C4-2B (cell line): ENCODE results near the gene KLHL2.
"Not testable (repeated sequence)": the region's sequence is repeated elsewhere in the genome, so short reads cannot be mapped to it uniquely, and the experiment has no call there.

ENCODE experiments used
- H3K27ac ChIP-seq: fragments of 450-650 bp; 2 replicates; pipeline ENCODE4 v1.5.1; 2017
- CTCF ChIP-seq: fragments of 450-650 bp; conservative IDR thresholded peaks from 2 replicates; pipeline ENCODE4 v1.5.1; 2017; ENCODE audit warnings: mild to moderate bottlenecking
- ZFX ChIP-seq: fragments of 450-650 bp; IDR thresholded peaks from 2 replicates; pipeline ENCODE4 v1.6.1; 2017

The KLHL2 gene

GRCh38 chr4:165207431-165208220 lies at the start of gene KLHL2:
TSS of gene KLHL2 (plus strand) at chr4:165207561. CDS start at chr4:165207877, 316 bp downstream.
- peak within 1 kb of the TSS; percentile 73 for H3K27ac ChIP-seq
- TF ChIP-seq CTCF (peak; percentile 12; the same call in 1 of the 2 replicates), ZFX (peak; percentile 42; the same call in 1 of the 2 replicates)

- H3K27ac ChIP-seq = no peak overlapping the region
- no peak for TF ChIP-seq CTCF
- TF ChIP-seq ZFX = no peak
These were observed 48.6 kb upstream of the KLHL2 start for GRCh38 chr4:165158762-165159161.

GRCh38 chr4:165164257-165164656 lies 43.1 kb upstream of the KLHL2 start:
- TF ChIP-seq ZFX (no peak), CTCF (no peak)
- no peak overlapping the region for H3K27ac ChIP-seq

GRCh38 chr4:165166872-165167271 lies 40.5 kb upstream of the KLHL2 start:
- not testable (repeated sequence) for H3K27ac ChIP-seq

GRCh38 chr4:165167650-165168049 lies 39.7 kb upstream of the KLHL2 start:
- H3K27ac ChIP-seq = no peak overlapping the region
- TF ChIP-seq CTCF (no peak), ZFX (no peak)

- no peak overlapping the region for H3K27ac ChIP-seq
- TF ChIP-seq ZFX (no peak), CTCF (no peak)
These were observed 36.5 kb upstream of the KLHL2 start for GRCh38 chr4:165170819-165171218.

- not testable (repeated sequence) for H3K27ac ChIP-seq
These were observed 31.9 kb upstream of the KLHL2 start for GRCh38 chr4:165175470-165175869.

- no peak overlapping the region for H3K27ac ChIP-seq
- TF ChIP-seq CTCF (no peak), ZFX (no peak)
These were observed 31.5 kb upstream of the KLHL2 start for GRCh38 chr4:165175879-165176278.
